GM12865 (cell line): Measurements from ENCODE around the gene CBFA2T3.

Experiments used
- DNase-seq: peaks from one replicate; pipeline ENCODE4 v3.0.0; 2010; ENCODE audit warnings: low read depth
- H3K4me3 ChIP-seq: 2 replicates; pipeline ENCODE4 v1.5.1; 2011; ENCODE audit warnings: mild to moderate bottlenecking, low read depth, low read length, control low read depth
- TF ChIP-seq, protein P1 (sequence below): IDR thresholded peaks from 2 replicates; pipeline ENCODE4 v1.5.1; 2011; ENCODE audit warnings: low read length, control low read depth, low read depth, inconsistent platforms; ENCODE audit not compliant: insufficient read depth; ENCODE audit errors: missing control alignments

CBFA2T3 gene

DNA sequence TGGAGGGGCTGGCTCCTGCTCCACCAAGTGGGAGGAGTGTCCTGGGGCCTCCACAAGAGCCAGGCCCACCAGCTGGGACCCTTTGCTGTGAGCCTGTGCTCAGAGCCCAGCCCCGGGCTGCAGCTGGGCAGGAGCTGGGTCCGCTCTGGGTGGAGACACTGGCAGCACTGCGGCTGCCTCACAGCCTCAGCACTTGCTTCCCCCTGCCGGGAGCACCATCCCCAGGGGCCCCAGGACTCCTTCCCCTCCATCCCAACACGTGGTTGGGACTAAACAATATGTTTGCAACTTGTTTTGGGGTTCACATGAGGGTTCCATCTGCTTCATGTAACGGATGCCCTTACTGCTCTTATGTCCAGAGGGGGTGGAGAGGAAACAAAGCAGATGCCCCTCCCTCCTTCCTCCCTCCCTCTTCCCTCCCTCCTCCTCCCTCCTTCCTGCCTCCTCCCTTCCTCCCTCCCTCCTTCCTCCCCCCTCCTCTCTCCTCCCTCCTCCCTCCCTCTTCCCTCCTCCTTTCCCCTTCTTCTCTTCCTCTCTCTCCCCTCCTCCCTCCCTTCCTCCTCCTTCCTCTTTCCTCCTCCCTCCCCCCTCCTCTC is 16.3 kb upstream of the CBFA2T3 start:
- TF ChIP-seq, protein P1, sequence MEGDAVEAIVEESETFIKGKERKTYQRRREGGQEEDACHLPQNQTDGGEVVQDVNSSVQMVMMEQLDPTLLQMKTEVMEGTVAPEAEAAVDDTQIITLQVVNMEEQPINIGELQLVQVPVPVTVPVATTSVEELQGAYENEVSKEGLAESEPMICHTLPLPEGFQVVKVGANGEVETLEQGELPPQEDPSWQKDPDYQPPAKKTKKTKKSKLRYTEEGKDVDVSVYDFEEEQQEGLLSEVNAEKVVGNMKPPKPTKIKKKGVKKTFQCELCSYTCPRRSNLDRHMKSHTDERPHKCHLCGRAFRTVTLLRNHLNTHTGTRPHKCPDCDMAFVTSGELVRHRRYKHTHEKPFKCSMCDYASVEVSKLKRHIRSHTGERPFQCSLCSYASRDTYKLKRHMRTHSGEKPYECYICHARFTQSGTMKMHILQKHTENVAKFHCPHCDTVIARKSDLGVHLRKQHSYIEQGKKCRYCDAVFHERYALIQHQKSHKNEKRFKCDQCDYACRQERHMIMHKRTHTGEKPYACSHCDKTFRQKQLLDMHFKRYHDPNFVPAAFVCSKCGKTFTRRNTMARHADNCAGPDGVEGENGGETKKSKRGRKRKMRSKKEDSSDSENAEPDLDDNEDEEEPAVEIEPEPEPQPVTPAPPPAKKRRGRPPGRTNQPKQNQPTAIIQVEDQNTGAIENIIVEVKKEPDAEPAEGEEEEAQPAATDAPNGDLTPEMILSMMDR: no peak
- DNase-seq: no peak
- no peak overlapping the region for H3K4me3 ChIP-seq

DNA sequence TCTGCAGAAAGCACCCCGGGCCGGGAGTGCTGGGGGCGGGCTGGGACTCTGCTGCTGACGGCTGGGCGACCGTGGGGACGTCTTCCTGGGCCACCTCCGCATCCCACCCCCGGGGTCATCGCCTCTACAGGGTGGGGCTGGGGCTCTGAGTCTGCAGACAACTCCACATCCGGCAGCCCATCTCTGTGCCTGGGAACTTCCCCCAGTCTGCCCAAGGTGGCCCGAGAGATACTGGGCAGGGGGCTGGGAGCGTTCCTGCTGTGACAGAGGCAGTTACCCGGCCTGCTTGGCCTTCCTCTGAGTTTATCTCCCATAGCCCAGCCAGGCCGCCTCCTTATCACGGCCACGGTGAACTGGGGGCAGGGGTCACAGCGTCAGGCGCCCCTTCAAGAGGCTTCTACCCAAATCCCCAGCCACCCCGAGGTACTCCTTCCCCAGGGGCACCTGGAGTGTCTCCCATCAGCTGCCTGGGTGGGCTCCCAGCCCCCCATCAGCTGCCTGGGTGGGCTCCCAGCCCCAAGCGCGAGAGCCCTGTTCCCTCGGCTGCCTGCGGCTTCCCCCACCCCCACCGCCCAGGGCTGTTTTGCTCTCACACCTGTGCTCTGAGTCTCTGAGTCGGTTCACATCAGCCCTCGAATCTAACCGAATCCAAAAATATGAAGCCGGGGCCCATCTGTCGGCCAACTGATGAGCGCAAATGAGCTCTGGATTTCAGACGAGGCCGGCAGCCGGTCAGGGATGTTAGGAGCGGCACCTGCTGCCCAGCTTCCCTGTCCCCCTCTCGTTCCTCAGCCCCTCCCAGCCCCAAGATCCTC is 15.6 kb upstream of the CBFA2T3 start:
- no peak for DNase-seq
- H3K4me3 ChIP-seq: no peak overlapping the region

DNA sequence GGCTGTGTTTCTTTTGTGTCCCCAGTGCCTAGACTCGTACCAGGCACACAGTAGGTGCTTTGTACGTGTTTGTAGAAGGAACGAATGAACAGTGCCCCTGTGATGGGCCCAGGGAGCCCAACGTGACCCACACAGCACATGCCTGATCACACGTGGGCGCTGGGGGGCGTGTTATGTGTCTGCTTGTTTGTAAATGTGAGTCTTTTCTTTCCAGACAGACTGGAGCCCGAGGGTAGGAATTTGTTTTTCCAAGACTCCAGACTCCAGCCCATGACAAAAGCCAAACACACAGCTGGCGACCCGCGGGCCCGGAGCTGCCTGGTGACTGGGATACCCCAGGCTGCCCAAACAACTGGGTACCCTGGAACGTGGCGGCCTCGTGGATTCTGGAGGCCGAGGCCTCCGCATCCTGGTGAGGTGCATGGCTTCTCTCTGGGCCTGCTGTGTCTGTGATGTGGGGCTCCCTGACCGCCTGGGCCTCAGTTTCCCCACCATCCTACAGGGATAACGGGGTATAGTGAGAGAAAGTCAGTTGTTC is 14.9 kb upstream of the CBFA2T3 start:
- no peak overlapping the region for H3K4me3 ChIP-seq
- no peak for DNase-seq
- TF ChIP-seq, protein P1: no peak

More for the DNA sequence above, 15.6 kb upstream of the CBFA2T3 start:
- TF ChIP-seq, protein P1: no peak

DNA sequence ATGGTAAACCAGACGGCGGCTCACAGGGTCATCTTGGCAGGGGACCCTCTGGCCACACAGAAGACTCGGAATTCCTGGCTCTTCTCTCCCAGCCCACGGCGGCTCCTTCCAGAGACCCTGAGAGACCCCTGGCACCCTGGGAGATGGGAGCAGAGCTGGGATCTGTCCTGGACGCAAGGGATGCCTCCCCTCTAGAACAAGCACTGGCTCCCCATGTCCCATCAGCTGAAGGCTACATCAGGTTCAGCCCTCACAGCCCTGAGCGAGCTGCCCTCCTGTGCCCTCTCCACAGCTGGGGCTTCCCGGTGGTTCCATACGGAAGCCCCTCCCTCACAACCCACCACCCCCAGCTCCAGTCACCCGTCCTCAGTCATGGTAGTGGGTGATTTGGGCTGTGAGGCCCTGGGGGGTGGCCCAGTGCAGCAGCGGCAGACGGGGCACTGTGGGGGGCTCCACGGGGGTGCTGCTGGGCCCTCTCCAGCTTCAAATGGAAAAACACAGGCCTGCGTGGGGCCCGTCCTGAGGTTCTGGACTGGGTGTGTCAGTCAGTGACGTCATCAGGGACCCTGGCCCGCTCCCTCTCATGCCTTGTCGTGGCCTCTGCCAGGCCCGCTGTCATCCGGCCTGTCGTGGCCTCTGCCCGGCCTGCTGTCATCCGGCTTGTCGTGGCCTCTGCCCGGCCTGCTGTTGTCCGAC is 13.0 kb upstream of the CBFA2T3 start:
- no peak overlapping the region for H3K4me3 ChIP-seq
- TF ChIP-seq, protein P1: no peak
- no peak for DNase-seq

DNA sequence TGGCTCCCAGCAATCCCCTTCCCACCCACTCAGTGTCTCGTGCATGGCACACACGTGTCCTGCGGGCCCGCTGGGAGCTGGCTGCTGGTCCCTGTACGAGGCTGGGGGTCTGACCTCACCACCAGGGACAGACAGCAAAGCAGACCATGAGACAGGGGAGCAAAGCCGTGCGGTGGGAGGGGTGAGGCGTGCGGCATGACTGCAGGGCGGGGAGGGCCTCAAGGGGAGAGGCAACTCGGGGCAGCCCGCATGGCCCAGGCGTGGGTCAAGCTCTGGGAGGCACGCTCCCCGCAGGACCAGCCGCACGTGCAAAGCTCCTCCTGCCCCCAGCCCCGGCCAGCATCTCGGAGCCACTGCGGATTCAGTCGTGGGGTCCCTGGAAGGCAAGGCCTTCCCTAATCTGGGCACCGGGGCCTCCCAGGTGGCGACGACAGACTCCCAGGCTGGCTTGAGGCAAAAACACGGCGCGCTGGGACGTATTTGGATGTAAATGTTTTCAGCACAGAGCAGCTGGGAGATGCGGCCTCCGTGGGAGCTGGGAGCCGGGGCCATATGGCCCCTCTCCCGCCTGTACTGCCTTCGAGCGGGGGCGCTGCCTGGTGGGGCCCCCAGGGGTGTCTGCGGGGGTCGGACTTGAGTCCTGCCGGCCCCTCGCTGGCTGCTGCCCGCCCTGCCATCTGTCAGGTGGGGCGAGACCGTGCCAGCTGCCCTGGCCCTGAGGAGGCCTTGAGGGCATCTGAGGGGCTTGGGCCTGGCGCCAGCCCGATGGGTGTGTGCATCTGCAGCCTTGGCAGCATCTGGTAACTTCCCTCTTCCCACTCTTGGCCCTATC is 12.2 kb upstream of the CBFA2T3 start:
- DNase-seq: no peak
- TF ChIP-seq, protein P1: no peak
- no peak overlapping the region for H3K4me3 ChIP-seq

DNA sequence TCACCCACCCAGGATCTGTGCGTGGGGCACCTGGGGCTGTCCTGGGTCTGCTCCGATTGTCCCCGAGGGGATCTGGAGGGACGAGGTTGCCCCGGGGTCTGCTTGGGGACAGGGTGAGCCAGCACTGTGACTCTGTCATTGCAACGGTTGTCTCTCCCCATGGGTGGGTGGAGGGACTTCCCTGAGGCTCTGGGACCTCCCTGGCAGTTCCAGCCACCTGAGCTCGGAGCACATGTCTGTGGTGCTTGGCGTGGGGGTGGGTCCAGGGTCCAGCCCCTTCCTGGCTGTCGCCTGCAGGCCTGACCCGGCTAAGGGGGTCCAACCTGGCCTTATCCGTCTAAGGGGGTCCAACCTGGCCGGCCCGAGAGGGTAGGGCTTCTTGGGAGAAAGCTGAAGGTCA is 8.5 kb upstream of the CBFA2T3 start:
- DNase-seq: no peak
- TF ChIP-seq, protein P1: no peak
- no peak overlapping the region for H3K4me3 ChIP-seq
